ENCODE measurements around the gene TSEN54.

TSEN54 gene

GRCh38 chr17:75568412-75569255 lies 52.3 kb downstream of the TSEN54 start:
- no peak for DNase-seq

DNA sequence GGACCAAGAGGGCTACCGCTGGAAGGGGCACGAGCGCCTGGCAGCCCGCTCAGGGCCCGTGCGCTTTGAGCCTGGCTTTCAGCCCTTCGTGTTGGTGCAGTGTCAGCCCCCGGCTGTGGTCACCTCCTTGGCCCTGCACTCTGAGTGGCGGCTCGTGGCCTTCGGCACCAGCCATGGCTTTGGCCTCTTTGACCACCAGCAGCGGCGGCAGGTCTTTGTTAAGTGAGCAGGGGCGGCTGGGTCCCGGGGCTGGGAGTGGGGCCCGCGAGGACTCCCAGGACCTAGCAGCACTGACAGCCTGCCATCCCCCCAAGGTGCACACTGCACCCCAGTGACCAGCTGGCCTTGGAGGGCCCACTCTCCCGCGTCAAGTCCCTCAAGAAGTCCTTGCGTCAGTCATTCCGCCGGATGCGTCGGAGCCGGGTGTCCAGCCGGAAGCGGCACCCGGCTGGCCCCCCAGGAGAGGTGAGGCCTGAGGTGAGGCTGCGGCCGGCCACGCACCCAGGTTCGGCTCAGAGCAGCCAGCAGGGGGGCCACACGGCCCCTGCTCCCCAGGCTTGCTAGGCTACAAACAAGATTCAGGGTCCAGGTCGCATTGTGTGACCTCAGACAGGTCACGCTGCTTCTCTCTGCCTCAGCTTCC lies 53.8 kb downstream of the TSEN54 start:
- no peak for DNase-seq

GRCh38 chr17:75570772-75571171 lies 54.4 kb downstream of the TSEN54 start:
- DNase-seq, result no peak

- DNase-seq, result peak; percentile 23
These were observed 55.0 kb downstream of the TSEN54 start for GRCh38 chr17:75571197-75571884.

DNA sequence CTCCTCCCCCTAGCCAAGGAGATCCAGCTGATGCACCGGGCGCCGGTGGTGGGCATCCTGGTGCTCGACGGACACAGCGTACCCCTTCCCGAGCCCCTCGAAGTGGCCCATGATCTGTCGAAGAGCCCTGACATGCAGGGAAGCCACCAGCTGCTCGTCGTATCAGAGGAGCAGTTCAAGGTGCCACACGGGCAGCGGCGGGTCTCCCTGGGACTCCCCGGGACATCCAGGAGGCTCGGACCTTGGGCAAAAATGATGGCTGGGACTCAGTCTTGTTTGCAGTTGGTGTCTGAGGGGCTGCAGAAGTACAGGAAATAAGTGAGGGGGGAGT lies 55.5 kb downstream of the TSEN54 start:
- DNase-seq, result no peak

GRCh38 chr17:75572713-75573539 lies 56.6 kb downstream of the TSEN54 start:
- no peak for DNase-seq

DNA sequence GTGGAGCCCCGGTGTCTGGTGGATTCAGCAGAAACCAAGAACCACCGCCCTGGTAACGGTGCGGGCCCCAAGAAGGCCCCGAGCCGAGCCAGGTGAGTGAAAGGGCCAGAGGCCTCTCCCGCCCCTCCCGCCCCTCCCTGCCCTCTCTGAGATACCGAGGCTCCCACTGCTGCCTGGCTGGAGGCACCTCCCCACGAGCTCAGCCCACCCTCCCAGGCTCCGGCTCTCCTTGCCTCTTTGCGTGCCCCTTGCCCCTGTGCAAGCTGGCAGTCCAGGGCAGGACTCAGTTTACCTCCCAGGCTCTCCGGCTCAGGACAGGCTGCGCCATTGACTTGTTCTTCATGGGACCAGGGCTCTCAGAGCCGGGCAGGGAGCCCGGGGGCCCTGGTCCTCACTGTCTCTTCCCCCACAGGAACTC lies 57.2 kb downstream of the TSEN54 start:
- DNase-seq, result no peak

GRCh38 chr17:75573994-75574393 lies 57.7 kb downstream of the TSEN54 start:
- no peak for DNase-seq

Data from NCI-H82 (cell line).